ENCODE measurements around the gene UXS1. TPM values are rescaled to one million over a fixed set of nuclear protein-coding genes. Genes with fewer than 3 reads are reported as not detected.

The UXS1 gene
- total RNA-seq, 1 donor from 2014 or later = 37.6 TPM

DNA sequence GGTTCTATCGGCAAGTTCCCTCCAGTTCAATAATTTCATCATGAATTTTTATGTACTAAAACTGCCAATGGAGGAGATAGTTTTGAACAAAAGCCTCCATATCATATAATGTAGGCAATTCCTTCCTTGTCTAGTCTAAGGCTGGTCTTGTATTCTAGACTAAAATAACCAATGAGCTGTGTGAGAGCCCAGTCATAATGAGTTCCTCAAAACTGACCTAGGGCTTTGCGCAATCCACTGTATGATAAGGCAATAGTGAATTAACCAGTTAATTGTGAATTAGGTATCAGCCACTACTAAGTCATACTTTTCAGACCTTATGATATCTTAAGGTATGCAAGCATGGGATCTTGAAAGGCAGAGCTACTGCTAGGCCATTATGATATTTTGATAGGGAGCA lies 7.6 kb upstream of the UXS1 start:
- Mint-ChIP-seq H3K36me3 (ENCODE audit: low read depth) (no peaks in the 10 kb centered on the region), H3K4me3 (no peak overlapping the region), H3K27me3 (peaks cover 26% of the 10 kb centered on the region), H3K4me1 (no peaks in the 10 kb centered on the region), H3K9me3 (no peaks in the 10 kb centered on the region), H3K27ac (no peak overlapping the region)
- no peak for DNase-seq
- intact Hi-C loops (cut with micrococcal nuclease) = no loop called here

DNA sequence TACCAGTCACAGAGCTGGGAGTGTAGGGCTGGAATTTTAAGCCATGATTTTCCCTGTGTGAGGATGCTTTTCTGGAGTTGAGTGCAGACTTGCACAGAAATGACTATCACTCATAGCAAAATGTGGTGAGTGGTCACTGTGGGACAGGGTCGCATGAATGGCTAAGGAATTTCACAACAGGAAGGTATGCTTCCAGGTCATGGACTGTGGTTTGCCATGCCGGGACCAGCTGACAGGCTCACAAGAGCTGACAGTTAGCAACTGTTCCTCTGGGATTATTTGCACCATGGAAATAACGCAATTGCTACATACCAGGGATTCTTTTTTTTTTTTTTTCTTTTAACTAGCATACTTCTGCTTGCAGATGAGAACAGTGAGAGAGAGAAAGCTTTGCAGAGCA lies 3.8 kb upstream of the UXS1 start:
- intact Hi-C loops (cut with micrococcal nuclease) = loop anchor here (10.0 kb wide), 1 partner anchor 53 kb away; no protein-coding TSS in a partner anchor
- Mint-ChIP-seq H3K4me1 (peaks cover 10% of the 10 kb centered on the region), H3K27me3 (peaks cover 23% of the 10 kb centered on the region), H3K9me3 (no peaks in the 10 kb centered on the region), H3K36me3 (ENCODE audit: low read depth) (peaks cover 4% of the 10 kb centered on the region), H3K27ac (no peak overlapping the region), H3K4me3 (no peak overlapping the region)
- DNase-seq = no peak

DNA sequence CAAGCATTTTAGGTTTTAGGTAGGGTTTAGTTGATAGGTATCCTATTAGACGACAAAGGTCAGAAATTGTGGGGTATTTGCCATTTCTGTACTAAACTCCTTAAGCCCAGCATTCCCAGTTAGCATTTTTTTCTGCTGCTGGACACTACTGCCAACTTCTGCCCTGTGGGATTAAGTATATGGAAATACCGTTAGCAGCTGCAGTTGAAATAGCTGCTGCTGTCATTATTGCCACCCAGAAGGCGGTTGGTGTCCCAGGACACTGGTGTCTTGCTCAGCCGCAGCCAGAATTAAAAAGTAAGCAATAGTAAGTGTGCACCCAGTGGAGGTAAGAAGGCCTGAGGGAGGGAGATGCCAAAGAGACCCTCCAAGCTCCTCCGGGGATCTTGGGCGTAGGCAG lies 1.9 kb upstream of the UXS1 start:
- Mint-ChIP-seq H3K27ac (no peak overlapping the region), H3K27me3 (peaks cover 20% of the 10 kb centered on the region), H3K4me1 (peaks cover 25% of the 10 kb centered on the region), H3K4me3 (no peak overlapping the region), H3K36me3 (ENCODE audit: low read depth) (peaks cover 16% of the 10 kb centered on the region), H3K9me3 (no peaks in the 10 kb centered on the region)
- intact Hi-C loops (cut with micrococcal nuclease) = loop anchor here (10.0 kb wide), 1 partner anchor 51 kb away; no protein-coding TSS in a partner anchor
- DNase-seq = no peak

DNA sequence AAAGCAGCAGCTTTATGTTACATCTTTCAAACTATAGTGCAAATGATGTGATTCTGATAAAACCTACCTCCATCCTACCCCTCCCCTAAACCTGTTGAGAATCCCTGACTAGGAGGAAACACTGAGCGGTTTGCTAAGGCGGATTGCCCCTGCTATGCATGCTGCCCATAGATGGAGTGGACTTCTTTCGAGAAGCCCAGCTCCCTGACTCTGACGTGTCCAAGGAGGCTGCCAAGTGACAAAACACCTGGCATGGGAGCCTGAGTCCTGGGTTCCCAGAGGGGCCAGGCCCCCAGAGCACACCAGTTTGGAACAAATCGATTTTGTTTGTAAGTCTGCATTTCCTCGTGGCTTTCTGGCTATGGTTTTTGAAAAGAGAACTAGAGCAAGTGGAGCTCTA lies 1.4 kb upstream of the UXS1 start:
- peak overlapping the region; percentile 8 for H3K4me3 Mint-ChIP-seq
- H3K27ac Mint-ChIP-seq = no peak overlapping the region
- intact Hi-C loops (cut with micrococcal nuclease) = loop anchor here (10.0 kb wide), 1 partner anchor 51 kb away; no protein-coding TSS in a partner anchor

DNA sequence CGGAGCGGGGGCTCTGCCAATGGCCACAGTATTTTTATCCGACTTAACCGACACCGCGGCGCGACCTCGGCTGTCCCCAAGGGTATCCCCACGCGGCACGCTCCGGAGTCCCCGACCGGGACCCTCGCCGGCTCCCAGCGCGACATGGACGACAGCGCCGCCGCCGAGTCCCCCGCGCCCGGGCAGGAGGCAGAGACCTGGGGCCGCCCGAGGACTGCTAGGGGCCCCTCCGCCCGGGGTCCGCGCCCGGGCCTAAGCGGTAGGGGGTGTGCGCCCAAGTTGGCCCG lies 468 bp downstream of the UXS1 start:
- intact Hi-C loops (cut with micrococcal nuclease) = loop anchor here (1.0 to 10.0 kb wide), 8 partner anchors 33 to 1156 kb away; partner anchors contain the start of gene MRPS9
- Mint-ChIP-seq H3K36me3 (ENCODE audit: low read depth) (peaks cover 32% of the 10 kb centered on the region), H3K4me1 (peaks cover 42% of the 10 kb centered on the region), H3K4me3 (peak overlapping the region; percentile 82), H3K27ac (peak overlapping the region; percentile 85), H3K27me3 (peaks cover 9% of the 10 kb centered on the region), H3K9me3 (no peaks in the 10 kb centered on the region)
- DNase-seq = no peak

More for the DNA sequence above, 1.4 kb upstream of the UXS1 start:
- Mint-ChIP-seq H3K4me1 (peaks cover 28% of the 10 kb centered on the region), H3K36me3 (ENCODE audit: low read depth) (peaks cover 18% of the 10 kb centered on the region), H3K9me3 (no peaks in the 10 kb centered on the region), H3K27me3 (peaks cover 16% of the 10 kb centered on the region)
- peak; percentile 65 for DNase-seq

DNA sequence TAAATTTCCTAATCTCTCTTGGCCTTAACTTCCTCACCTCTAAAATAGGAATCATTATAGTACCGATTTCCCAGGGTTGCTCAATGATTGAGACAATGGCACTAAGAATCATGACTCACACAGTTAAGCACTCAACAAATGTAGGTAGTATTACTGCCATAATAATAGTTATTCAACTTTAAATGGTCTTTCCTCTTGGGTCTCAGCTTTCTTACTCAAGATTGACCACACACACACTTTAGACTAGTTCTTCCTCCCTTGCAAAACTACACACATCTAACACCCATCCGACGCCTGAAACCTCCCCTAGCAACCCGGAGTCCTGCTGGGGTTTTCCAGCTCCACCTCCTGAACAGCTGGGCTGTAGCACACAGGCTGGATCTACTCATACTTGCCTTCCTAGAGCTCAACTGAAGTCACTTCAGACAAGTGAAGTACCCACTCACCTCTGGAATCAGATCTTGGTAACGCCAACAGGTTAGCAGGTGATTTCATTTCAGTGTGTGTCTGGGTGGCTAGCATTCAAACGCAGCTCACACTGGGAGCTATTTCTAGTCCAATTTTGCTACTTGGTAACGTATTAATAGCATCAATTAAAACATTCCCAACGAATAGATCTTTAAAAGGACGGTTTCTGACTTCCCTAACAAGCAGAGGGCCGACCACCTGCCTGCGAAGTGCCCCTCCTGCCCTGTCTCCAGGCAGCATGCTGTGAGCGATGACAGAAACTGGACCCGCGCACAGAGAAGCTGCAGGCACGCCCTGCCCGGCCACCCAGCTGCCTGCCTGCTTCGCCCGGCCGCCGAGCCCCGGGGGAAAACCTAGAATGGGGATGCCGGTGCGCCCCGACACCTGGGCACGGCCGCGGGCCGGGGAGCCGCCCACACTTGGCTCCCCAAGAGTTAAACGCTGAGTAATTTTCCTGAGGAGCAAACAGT lies 1.1 kb downstream of the UXS1 start:
- Mint-ChIP-seq H3K4me3 (peak overlapping the region; percentile 82), H3K36me3 (ENCODE audit: low read depth) (peaks cover 36% of the 10 kb centered on the region), H3K27me3 (peaks cover 8% of the 10 kb centered on the region), H3K27ac (peak overlapping the region; percentile 85), H3K4me1 (peaks cover 46% of the 10 kb centered on the region), H3K9me3 (no peaks in the 10 kb centered on the region)
- intact Hi-C loops (cut with micrococcal nuclease) = loop anchor here (1.0 to 10.0 kb wide), 8 partner anchors 33 to 1156 kb away; partner anchors contain the start of gene MRPS9
- peak; percentile 87 for DNase-seq

DNA sequence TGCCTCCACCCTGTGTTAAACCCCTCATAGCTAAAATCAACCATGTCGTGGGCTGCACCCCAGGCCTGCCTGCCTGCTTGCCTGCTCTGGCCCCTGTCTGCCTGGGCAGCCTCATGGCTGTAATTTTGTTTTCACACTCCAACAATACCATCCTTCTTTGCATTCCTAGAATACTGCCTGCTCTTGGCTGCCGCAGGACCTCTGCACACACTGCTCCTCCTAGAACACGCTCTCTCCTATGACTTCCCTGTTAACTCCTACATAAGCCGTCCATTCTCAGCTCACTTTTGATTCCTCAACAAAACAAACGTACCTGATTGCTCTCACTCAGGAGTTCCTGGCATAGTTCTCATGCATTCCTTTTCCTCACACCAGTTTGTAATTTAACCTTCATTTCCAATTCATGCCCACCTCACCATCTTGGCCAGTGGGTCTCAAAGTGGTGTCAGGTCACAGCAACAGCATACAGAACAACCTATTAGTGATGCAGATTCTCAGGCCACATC lies 2.5 kb downstream of the UXS1 start:
- H3K27ac Mint-ChIP-seq = no peak overlapping the region
- H3K4me1 Mint-ChIP-seq = peaks cover 55% of the 10 kb centered on the region
- peaks cover 40% of the 10 kb centered on the region for H3K36me3 Mint-ChIP-seq (ENCODE audit: low read depth)
- intact Hi-C loops (cut with micrococcal nuclease) = loop anchor here (2.0 to 10.0 kb wide), 6 partner anchors 47 to 1154 kb away; partner anchors contain the start of gene MRPS9
- no peaks in the 10 kb centered on the region for H3K9me3 Mint-ChIP-seq
- H3K4me3 Mint-ChIP-seq = peak overlapping the region; percentile 15
- peaks cover 6% of the 10 kb centered on the region for H3K27me3 Mint-ChIP-seq
- DNase-seq = no peak

DNA sequence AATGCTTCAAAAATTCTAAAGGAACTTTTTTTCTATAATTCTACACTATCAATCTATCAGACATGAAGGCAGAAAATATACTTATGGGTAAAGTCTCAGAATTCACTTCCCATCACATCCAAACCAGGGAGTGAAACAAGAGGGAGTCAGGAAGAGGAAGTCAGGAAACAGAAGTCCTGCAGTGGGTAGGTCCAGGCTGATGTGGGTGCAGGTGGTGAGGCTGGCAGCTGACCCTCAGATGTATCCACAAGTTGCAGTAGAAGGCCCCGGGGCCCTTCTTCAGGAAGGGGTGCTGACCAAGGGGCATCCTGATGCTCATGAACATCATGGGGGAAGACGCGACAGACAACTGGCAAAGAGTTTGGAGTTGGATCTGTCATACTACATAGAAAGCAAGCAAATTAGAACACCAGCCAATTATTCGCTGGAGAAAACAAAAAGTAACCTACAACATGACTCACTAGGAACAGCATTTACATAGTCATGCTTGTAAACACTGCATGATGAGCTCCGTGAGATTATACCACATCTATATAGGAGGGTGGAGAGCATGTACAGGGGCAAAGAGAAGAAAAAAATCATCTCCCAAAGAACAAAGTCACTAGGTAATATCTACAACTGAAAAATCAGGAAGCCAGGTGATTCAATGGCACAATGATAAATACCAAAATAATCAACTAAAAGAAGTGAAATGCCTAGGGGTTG lies 4.2 kb downstream of the UXS1 start:
- peak overlapping the region; percentile 65 for H3K27ac Mint-ChIP-seq
- no peak for DNase-seq
- intact Hi-C loops (cut with micrococcal nuclease) = loop anchor here (5.0 to 10.0 kb wide), 4 partner anchors 45 to 1153 kb away; partner anchors contain the start of gene MRPS9
- peaks cover 4% of the 10 kb centered on the region for H3K27me3 Mint-ChIP-seq
- peaks cover 47% of the 10 kb centered on the region for H3K36me3 Mint-ChIP-seq (ENCODE audit: low read depth)
- H3K4me1 Mint-ChIP-seq = peaks cover 58% of the 10 kb centered on the region
- no peaks in the 10 kb centered on the region for H3K9me3 Mint-ChIP-seq
- no peak overlapping the region for H3K4me3 Mint-ChIP-seq

DNA sequence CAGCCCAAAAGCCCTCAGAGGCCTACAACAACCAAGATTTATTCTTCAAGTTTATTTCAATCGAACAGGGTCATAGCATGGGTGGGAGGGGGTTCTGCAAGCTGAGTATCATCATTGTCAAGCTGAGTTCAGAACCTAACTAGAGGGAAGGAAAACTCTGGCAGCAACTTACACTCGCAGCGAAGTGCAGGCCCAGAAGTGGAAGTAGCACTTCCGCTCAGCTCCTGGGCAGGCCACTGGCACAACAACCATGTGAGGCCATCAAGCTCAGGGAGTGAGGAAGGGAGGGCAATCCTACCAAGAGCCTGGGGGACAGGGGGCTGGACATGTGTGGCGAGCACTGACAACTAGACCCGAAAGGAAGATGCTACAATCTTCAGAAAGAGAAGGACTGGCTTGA lies 4.8 kb downstream of the UXS1 start:
- H3K4me3 Mint-ChIP-seq = no peak overlapping the region
- peaks cover 59% of the 10 kb centered on the region for H3K4me1 Mint-ChIP-seq
- H3K27ac Mint-ChIP-seq = no peak overlapping the region
- H3K9me3 Mint-ChIP-seq = no peaks in the 10 kb centered on the region
- DNase-seq = no peak
- H3K36me3 Mint-ChIP-seq (ENCODE audit: low read depth) = peaks cover 49% of the 10 kb centered on the region
- peaks cover under 1% of the 10 kb centered on the region for H3K27me3 Mint-ChIP-seq
- intact Hi-C loops (cut with micrococcal nuclease) = no loop called here

DNA sequence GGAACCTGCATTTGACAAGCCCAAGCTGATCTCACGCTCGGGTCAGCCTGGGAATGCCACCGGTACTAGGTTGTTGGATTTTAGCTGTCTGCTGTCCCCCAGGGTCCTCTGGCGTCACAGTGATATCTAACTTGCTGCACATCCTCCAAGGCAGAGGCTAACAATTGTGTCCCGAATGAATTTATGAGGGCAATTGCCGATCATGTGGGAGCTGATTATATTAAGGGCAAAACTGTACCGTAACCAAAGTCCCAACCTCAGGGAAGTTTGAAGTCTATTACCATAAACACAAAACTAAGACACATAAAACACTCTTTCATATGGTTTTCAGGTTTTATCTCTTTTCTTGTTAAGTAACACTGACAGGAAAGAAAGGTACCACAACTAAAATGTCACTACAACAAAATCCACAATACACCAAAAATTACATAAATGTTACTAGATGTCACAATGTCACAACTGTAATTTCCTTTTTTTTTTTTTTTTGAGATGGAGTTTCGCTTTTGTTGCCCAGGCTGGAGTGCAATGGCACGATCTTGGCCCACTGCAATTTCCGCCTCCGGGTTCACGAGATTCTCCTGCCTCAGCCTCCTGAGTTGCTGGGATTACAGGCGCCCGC lies 6.7 kb downstream of the UXS1 start:
- no peaks in the 10 kb centered on the region for H3K9me3 Mint-ChIP-seq
- H3K4me1 Mint-ChIP-seq = peaks cover 58% of the 10 kb centered on the region
- H3K36me3 Mint-ChIP-seq (ENCODE audit: low read depth) = peaks cover 46% of the 10 kb centered on the region
- H3K4me3 Mint-ChIP-seq = no peak overlapping the region
- intact Hi-C loops (cut with micrococcal nuclease) = no loop called here
- no peak for DNase-seq
- no peak overlapping the region for H3K27ac Mint-ChIP-seq
- H3K27me3 Mint-ChIP-seq = no peaks in the 10 kb centered on the region

DNA sequence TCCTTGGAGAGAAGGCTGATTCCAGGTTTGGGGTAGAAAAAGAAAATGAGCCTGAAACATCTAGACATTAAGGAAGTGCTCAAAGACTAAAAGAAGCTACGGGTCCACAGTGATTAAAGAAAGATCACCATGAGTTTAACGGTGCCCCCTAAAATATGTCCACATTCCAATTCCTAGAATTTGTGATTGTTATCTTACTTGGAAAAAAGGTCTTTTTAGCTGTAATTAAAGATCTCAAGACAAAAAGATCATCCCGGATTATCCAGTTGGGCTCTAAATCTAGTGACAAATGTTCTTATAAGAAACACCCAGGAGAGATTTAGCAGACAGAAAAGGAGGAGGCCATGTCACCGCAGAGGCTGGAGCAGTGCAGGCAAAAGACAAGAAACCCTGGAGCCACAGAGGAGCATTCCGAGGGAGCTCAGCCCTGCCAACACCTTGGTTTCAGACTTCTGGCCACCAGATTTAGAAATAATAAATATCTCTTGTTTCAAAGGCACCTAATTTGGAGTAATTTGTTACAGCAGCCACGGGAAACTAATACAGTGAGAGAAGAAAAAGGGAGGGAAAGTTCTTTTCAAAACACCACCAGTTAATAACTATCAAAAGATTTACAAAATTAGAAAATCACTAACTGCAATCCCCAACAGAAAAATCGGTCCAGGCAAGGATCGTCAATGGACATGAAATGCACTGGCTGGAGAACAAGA lies 8.5 kb downstream of the UXS1 start:
- Mint-ChIP-seq H3K4me1 (peaks cover 45% of the 10 kb centered on the region), H3K4me3 (no peak overlapping the region), H3K27me3 (no peaks in the 10 kb centered on the region), H3K36me3 (ENCODE audit: low read depth) (peaks cover 37% of the 10 kb centered on the region), H3K9me3 (no peaks in the 10 kb centered on the region), H3K27ac (no peak overlapping the region)
- DNase-seq = no peak
- intact Hi-C loops (cut with micrococcal nuclease) = no loop called here

DNA sequence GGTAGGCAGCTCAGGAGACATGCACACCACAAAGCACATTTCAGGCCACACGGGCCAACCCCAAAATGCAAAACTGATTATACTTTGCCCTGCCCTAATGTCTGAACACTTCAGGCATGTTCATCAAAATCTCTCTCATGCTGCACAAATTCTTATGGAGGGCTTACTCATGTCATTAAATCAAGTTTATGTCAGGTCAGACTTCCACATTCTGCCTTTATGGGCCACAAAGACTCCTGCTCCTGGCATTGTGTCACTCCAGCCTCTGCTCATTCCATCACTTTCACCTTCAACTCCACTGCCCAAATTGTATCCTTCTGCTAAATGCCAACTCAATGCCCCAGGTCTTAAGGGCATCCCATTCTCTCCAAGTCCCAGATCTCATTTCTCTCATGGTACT lies 9.2 kb downstream of the UXS1 start:
- H3K4me3 Mint-ChIP-seq = no peak overlapping the region
- H3K27me3 Mint-ChIP-seq = no peaks in the 10 kb centered on the region
- no peak for DNase-seq
- peaks cover 41% of the 10 kb centered on the region for H3K4me1 Mint-ChIP-seq
- no peaks in the 10 kb centered on the region for H3K9me3 Mint-ChIP-seq
- intact Hi-C loops (cut with micrococcal nuclease) = no loop called here
- no peak overlapping the region for H3K27ac Mint-ChIP-seq
- peaks cover 33% of the 10 kb centered on the region for H3K36me3 Mint-ChIP-seq (ENCODE audit: low read depth)

DNA sequence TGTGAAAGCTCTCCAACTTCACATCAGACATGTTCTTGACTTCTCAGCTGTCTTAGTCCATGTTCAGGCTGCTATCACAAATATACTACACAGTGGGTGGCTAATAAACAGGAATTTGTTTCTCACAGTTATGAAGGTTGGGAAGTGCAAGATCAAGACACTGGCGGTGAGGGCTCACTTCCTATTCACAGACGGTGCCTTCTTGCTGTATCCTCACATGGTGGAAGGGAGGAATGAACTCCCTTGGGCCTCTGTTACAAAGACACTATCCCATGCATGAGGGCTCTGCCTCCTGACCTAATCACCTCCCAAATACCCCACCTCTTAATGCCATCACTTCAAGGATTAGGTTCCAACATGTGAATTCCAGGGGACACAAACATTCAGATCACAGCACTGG lies 9.7 kb downstream of the UXS1 start:
- DNase-seq = no peak
- H3K27ac Mint-ChIP-seq = no peak overlapping the region
- no peaks in the 10 kb centered on the region for H3K9me3 Mint-ChIP-seq
- no peak overlapping the region for H3K4me3 Mint-ChIP-seq
- peaks cover 29% of the 10 kb centered on the region for H3K36me3 Mint-ChIP-seq (ENCODE audit: low read depth)
- peaks cover 38% of the 10 kb centered on the region for H3K4me1 Mint-ChIP-seq
- H3K27me3 Mint-ChIP-seq = no peaks in the 10 kb centered on the region
- intact Hi-C loops (cut with micrococcal nuclease) = no loop called here

Data from activated CD4-positive, alpha-beta T cell treated with anti-CD3 and anti-CD28 coated beads, Interleukin-2, amount 10 ng/mL, durations not matched to agents 24 days and 14 days (primary cell).